Immature natural killer cell (primary cell): ENCODE data around the gene POLQ. TPM values are rescaled to one million over a fixed set of nuclear protein-coding genes. Genes with fewer than 3 reads are reported as not detected.
"Not testable (repeated sequence)": the region's sequence is repeated elsewhere in the genome, so short reads cannot be mapped to it uniquely, and the experiment has no call there.

Experiments
- DNase-seq, 3 donors: peaks; one replicate each; pipeline ENCODE4 v3.0.0; 2022; ENCODE audit warnings: mixed read lengths in 1 of 3
- H3K27ac Mint-ChIP-seq, 6 donors: one replicate each; pipeline ENCODE4 v1.8.0; 2020; ENCODE audit warnings: mixed read lengths in 6 of 6, mild to moderate bottlenecking in 5 of 6, inconsistent platforms in 4 of 6, moderate library complexity in 3 of 6
- H3K27me3 Mint-ChIP-seq, 3 donors: one replicate each; pipeline ENCODE4 v1.8.0; 2020 to 2021; ENCODE audit warnings: low read depth in 3 of 3, mild to moderate bottlenecking in 3 of 3, mixed read lengths in 3 of 3, moderate library complexity in 3 of 3, inconsistent platforms in 1 of 3
- H3K36me3 Mint-ChIP-seq, 3 donors: one replicate each; pipeline ENCODE4 v1.8.0; 2020; ENCODE audit warnings: mixed read lengths in 3 of 3, inconsistent platforms in 2 of 3, mild to moderate bottlenecking in 2 of 3
- H3K4me1 Mint-ChIP-seq, 2 donors: one replicate each; pipeline ENCODE4 v1.8.0; 2020; ENCODE audit warnings: inconsistent platforms in 2 of 2, mild to moderate bottlenecking in 2 of 2, mixed read lengths in 2 of 2, moderate library complexity in 1 of 2
- H3K4me3 Mint-ChIP-seq, 5 donors: one replicate each; pipeline ENCODE4 v1.8.0; 2020; ENCODE audit warnings: mild to moderate bottlenecking in 5 of 5, mixed read lengths in 5 of 5, inconsistent platforms in 3 of 5, moderate library complexity in 3 of 5
- H3K9me3 Mint-ChIP-seq, 6 donors: one replicate each; pipeline ENCODE4 v1.8.0; 2020; ENCODE audit warnings: mild to moderate bottlenecking in 6 of 6, mixed read lengths in 6 of 6, inconsistent platforms in 4 of 6, moderate library complexity in 3 of 6
- polyA plus RNA-seq, 3 donors: library from polyadenylated mRNA; unstranded; fragments of 300-500 nt; fragmentation: Illumina TruSeq; gene quantifications; one replicate each; pipeline ENCODE4 v1.2.3, GENCODE V29; 2021

Gene POLQ
- polyA plus RNA-seq, 3 donors from 2014 or later: 0.84 TPM; not detected in 2

DNA sequence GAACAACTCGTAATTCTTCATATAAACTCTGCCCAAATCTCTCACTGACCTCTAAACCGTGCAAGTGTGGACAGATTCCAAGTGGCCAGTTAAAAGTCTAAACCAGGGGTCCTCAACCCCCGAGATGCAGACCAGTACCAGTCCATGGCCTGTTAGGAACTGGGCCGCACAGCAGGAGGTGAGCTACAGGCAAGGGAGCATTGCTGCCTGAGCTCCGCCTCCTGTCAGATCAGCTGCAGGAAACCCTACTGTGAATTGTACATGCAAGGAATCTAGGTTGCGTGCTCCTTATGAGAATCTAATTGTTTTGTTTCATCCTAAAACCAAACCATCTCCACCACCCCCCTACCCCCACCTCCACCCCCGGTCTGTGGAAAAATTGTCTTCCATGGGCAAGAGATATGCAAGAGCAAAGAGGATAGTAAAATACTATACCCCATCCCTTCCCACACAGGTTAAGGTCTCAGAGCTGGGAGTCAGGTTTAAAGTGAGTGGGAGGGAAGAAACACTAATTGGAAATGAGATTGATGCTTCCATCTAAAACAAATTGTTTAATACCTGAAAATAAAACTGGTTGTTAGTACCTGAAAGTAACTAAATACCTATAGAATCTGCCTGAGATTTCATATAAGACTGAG, 54.0 kb downstream of the POLQ start:
- peaks cover 0 to 3% (median 0%) of the 10 kb centered on the region in 3 donors for H3K27me3 Mint-ChIP-seq

DNA sequence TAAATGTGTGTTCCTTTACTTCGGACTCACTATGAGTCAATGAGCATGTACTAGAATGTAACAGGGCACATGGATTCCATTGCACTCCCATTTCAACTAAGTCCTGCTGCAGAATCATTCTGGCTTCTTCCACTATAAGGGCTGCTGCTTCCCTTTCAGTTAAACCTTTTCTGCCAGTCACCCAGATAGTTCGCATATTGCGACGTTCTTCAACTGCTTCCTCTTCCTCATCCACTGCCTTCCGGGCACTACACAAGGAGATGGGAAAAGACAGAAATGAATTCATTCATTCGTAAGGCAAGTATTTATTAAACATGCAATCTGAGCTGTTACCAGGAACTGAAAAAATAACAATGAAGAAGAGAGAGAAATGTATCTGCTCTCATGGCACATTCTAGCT, 55.6 kb downstream of the POLQ start:
- Mint-ChIP-seq H3K4me3 (no peak overlapping the region), H3K9me3 (no peaks in the 10 kb centered on the region), H3K36me3 (peaks cover 0 to 9% (median 0%) of the 10 kb centered on the region in 3 donors), H3K4me1 (no peaks in the 10 kb centered on the region), H3K27ac (peak overlapping the region in 1 of 6 donors; percentile 40), H3K27me3 (peaks cover 0 to 3% (median 0%) of the 10 kb centered on the region in 3 donors)
- no peak for DNase-seq

More for the DNA sequence above, 54.0 kb downstream of the POLQ start:
- H3K36me3 Mint-ChIP-seq: peaks cover 0 to 9% (median 0%) of the 10 kb centered on the region in 3 donors
- H3K4me1 Mint-ChIP-seq: no peaks in the 10 kb centered on the region
- H3K9me3 Mint-ChIP-seq: no peaks in the 10 kb centered on the region
- H3K27ac Mint-ChIP-seq: no peak overlapping the region
- H3K4me3 Mint-ChIP-seq: no peak overlapping the region
- DNase-seq: no peak

DNA sequence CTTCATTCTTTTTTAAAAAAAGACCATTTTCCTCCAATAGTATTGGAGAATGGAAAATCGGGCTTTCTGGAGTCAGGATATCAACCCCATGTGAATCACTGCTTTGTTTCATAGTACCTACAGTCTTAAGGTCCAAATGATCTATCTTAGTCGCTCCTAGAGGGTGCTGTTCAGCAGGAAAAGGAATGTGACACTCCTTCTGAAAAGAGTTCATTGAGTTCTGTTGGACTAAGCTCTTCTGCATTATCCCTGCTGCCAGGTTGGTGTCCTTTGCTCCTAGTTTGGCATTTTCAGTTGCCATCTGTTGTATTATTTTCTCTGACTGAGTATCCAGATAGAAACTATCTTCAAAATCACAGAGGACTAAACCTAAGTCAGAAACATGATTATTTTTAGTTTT, 57.2 kb downstream of the POLQ start:
- Mint-ChIP-seq H3K27ac (no peak overlapping the region), H3K9me3 (no peaks in the 10 kb centered on the region), H3K27me3 (peaks cover 0 to 3% (median 0%) of the 10 kb centered on the region in 3 donors)

DNA sequence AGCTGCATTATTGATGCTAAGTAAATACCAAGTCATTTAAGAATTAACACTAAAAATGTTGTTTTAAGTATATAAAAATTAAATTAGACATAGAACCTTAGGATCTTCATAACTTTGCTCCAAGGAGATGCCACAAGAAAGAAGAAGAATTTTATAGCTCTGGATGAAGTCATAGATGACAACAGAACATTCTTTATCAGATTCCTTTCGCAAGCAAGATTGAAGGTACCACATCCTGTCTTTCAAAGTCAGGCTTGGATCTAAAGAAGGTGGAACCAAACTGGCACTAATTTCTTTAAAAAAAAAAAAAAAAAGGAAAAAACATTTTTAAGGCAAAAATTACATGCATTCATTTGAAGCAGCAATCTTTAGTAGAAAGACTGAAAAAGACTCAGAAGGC, 62.5 kb downstream of the POLQ start:
- H3K4me3 Mint-ChIP-seq: no peak overlapping the region
- no peak overlapping the region for H3K27ac Mint-ChIP-seq
- no peak for DNase-seq
- H3K4me1 Mint-ChIP-seq: no peaks in the 10 kb centered on the region
- H3K27me3 Mint-ChIP-seq: no peaks in the 10 kb centered on the region
- no peaks in the 10 kb centered on the region for H3K9me3 Mint-ChIP-seq
- no peaks in the 10 kb centered on the region for H3K36me3 Mint-ChIP-seq

More for the DNA sequence above, 57.2 kb downstream of the POLQ start:
- DNase-seq: no peak
- no peak overlapping the region for H3K4me3 Mint-ChIP-seq
- peaks cover 0 to 9% (median 0%) of the 10 kb centered on the region in 3 donors for H3K36me3 Mint-ChIP-seq
- no peaks in the 10 kb centered on the region for H3K4me1 Mint-ChIP-seq

- H3K9me3 Mint-ChIP-seq: no peaks in the 10 kb centered on the region
- H3K4me1 Mint-ChIP-seq: no peaks in the 10 kb centered on the region
- no peak overlapping the region for H3K27ac Mint-ChIP-seq
- H3K36me3 Mint-ChIP-seq: no peaks in the 10 kb centered on the region
- H3K27me3 Mint-ChIP-seq: no peaks in the 10 kb centered on the region
- H3K4me3 Mint-ChIP-seq: no peak overlapping the region
- no peak for DNase-seq
Observed at GRCh38 chr3:121482660-121483059, 63.1 kb downstream of the POLQ start.

DNA sequence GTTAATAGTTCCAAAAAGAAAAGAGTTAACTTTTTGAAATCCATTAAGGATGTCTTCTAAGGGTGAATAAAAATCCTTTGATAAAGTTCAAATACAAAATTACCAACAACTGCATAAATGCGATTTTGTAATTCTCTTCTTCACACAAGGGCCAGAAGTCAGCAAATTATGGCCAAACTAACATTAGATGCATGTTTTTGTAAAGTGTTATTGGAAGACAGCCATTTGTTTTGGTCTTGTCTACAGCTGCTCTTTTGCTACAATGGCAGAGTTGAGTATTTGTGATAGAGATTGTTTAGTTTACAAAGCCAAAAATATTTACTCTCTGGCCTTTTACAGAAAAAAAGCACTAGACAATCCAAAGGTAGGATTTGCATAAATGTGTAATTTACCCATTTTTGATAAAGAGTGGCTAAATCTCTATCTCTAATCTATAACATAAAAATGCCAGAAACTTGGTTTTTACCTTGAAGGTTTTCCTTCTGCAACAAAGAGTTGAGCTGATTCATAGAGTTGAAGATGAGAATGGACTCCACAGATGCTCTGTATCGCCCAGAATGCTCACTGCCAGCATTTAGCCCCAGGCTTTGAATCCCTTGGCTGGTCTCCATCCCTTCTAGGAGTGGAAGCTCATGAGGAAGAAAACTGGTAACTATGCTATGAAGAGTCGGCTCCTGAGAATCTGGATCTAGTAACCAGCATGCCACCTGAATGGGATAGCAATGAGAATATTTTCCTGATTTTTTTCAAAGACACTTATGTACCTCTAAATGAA, 64.5 kb downstream of the POLQ start:
- H3K36me3 Mint-ChIP-seq: no peaks in the 10 kb centered on the region
- DNase-seq: no peak
- H3K27ac Mint-ChIP-seq: no peak overlapping the region
- H3K27me3 Mint-ChIP-seq: no peaks in the 10 kb centered on the region
- no peaks in the 10 kb centered on the region for H3K9me3 Mint-ChIP-seq
- H3K4me3 Mint-ChIP-seq: no peak overlapping the region
- H3K4me1 Mint-ChIP-seq: no peaks in the 10 kb centered on the region

DNA sequence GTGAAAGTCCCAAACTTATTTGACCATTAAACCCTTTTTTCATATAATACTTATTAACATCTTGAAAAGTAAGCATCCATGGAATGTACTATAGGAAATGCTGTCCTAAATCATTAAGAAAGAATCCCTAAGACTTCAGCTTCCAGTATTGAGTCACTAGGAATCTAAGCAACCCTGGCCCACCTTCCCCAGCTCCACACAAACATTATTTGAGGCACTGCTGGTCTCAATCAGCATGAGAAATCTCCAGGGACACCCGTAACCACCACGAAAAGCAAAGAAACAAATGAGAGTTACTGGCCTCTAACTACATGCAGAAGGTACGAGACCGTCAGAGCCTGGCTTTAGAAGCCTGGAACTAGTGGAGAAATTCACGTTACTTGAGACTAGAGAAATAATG, 68.2 kb downstream of the POLQ start:
- Mint-ChIP-seq H3K4me3 (no peak overlapping the region), H3K27me3 (no peaks in the 10 kb centered on the region), H3K27ac (no peak overlapping the region), H3K4me1 (no peaks in the 10 kb centered on the region), H3K9me3 (no peaks in the 10 kb centered on the region), H3K36me3 (no peaks in the 10 kb centered on the region)
- DNase-seq: no peak

DNA sequence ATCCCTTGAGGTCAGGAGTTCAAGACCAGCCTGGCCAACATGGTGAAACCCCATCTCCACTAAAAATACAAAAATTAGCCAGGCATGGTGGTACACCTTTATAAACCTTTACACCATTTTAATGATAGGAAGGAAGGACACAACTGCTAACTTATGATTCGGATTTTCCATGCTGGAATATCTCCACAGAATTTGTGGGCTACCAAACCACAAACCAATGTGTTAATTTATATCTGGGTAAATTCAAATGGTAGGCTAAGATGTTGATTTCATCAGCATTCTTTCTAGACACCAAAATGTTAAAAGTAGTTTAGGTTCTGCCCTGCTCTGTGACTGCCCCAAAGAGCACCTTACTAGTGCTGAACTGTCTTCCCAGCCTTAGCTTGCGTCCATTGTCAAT, 72.8 kb downstream of the POLQ start:
- Mint-ChIP-seq H3K27ac (no peak overlapping the region), H3K4me1 (no peaks in the 10 kb centered on the region), H3K9me3 (no peaks in the 10 kb centered on the region), H3K27me3 (no peaks in the 10 kb centered on the region), H3K36me3 (peaks cover 0 to 3% (median 0%) of the 10 kb centered on the region in 3 donors), H3K4me3 (no peak overlapping the region)
- DNase-seq: no peak

DNA sequence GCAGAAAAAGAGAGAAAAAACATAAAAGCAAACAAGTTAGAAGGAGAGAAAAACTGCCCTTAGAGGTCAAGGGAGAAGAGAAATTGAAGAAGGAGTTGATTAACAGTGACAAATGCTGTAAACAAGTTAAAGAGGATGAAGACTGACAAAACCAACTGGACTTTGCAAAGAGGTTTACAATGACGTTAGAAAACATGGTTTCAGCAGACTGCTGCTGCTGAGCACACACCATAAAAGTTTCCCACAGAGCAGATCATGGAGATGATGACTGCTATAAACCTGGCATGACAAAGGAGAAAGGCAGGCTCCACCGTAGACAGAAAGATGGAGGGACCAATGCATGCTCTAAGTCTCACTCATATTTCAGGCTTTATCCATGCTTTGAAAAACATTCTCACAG, 78.7 kb downstream of the POLQ start:
- H3K27me3 Mint-ChIP-seq: peaks cover 0 to 3% (median 0%) of the 10 kb centered on the region in 3 donors
- no peak overlapping the region for H3K27ac Mint-ChIP-seq
- no peaks in the 10 kb centered on the region for H3K4me1 Mint-ChIP-seq
- DNase-seq: no peak
- H3K9me3 Mint-ChIP-seq: no peaks in the 10 kb centered on the region
- no peak overlapping the region for H3K4me3 Mint-ChIP-seq
- peaks cover 0 to 6% (median 0%) of the 10 kb centered on the region in 3 donors for H3K36me3 Mint-ChIP-seq

DNA sequence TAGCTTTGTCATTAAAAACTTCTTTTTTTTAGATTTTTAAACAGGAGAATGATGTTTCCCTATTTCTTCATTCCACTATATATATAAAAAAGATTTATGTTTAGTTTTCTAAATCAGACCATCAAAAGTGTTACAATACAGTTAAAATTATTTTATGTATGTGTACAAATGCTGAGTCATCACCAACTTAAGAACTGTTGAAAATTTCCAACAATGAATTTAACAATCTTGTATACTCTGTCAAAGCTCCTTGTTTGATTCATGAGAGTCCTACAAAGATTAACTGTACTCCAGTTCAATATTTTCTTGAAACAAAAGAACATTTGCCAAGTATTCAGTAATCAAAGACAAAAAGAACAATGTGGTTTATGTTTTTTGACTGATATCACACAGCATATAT, 82.0 kb downstream of the POLQ start:
- no peaks in the 10 kb centered on the region for H3K9me3 Mint-ChIP-seq
- peaks cover 0 to 4% (median 0%) of the 10 kb centered on the region in 3 donors for H3K27me3 Mint-ChIP-seq
- H3K36me3 Mint-ChIP-seq: peaks cover 0 to 14% (median 0%) of the 10 kb centered on the region in 3 donors
- no peak for DNase-seq
- no peak overlapping the region for H3K4me3 Mint-ChIP-seq
- H3K27ac Mint-ChIP-seq: no peak overlapping the region
- no peaks in the 10 kb centered on the region for H3K4me1 Mint-ChIP-seq

DNA sequence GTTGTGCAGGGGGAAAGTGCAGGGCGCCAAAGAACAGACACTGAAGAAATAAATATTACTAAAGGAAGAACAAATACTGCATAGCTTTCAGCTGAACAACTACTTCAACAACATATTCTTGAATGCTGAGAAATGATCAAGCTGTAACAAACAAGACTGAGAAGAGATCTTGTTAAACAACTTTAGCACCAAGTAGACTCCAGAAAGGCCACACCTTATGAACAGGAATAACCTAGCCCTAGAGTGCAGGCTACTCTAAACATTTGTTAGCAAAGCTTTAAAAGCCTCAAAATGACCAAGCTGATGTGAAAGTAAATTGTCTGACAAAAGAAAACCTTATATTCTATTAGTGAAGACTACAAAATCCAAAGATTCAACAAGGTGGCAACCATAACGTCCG, 83.2 kb downstream of the POLQ start:
- Mint-ChIP-seq H3K9me3 (no peaks in the 10 kb centered on the region), H3K36me3 (peaks cover 0 to 14% (median 0%) of the 10 kb centered on the region in 3 donors), H3K27me3 (peaks cover 0 to 4% (median 0%) of the 10 kb centered on the region in 3 donors), H3K27ac (peak overlapping the region in 1 of 6 donors; percentile 25), H3K4me1 (no peaks in the 10 kb centered on the region), H3K4me3 (no peak overlapping the region)
- no peak for DNase-seq

GRCh38 chr3:121451752-121452151, 94.0 kb downstream of the POLQ start:
- H3K27ac Mint-ChIP-seq, H3K4me3 Mint-ChIP-seq, H3K9me3 Mint-ChIP-seq, H3K4me1 Mint-ChIP-seq, H3K36me3 Mint-ChIP-seq, DNase-seq, H3K27me3 Mint-ChIP-seq: not testable (repeated sequence)

DNA sequence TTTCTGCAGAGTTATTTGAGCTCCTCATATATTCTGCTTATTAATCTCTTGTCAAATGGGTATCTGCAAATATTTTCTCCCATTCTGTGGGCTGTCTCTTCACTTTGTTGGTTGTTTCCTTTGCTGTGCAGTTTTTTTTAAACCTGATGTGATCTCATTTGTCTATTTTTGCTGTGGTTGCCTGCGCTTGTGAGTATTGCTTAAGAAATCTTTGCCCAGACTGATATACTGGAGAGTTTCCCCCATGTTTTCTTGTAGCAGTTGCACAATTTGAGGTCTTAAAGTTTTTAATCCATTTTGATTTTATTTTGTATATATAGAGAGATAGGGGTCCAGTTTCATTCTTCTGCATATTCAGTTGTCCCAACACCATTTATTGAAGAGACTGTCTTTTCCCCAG, 102.3 kb downstream of the POLQ start:
- Mint-ChIP-seq H3K4me1 (no peaks in the 10 kb centered on the region), H3K27ac (no peak overlapping the region), H3K36me3 (peaks cover 0 to 11% (median 5%) of the 10 kb centered on the region in 3 donors), H3K27me3 (no peaks in the 10 kb centered on the region), H3K4me3 (no peak overlapping the region), H3K9me3 (no peaks in the 10 kb centered on the region)
- DNase-seq: no peak

GRCh38 chr3:121436641-121437040, 109.1 kb downstream of the POLQ start:
- peaks cover 9 to 11% of the 10 kb centered on the region in 2 donors for H3K4me1 Mint-ChIP-seq

More at GRCh38 chr3:121436641-121437040, 109.1 kb downstream of the POLQ start:
- Mint-ChIP-seq H3K27ac (no peak overlapping the region), H3K36me3 (no peaks in the 10 kb centered on the region), H3K4me3 (no peak overlapping the region), H3K9me3 (no peaks in the 10 kb centered on the region), H3K27me3 (peaks cover 0 to 2% (median 0%) of the 10 kb centered on the region in 3 donors)
- DNase-seq: no peak
